ENCODE measurements around the gene TAGLN. TPM values are rescaled to one million over a fixed set of nuclear protein-coding genes. Genes with fewer than 3 reads are reported as not detected.

Gene TAGLN
- 1 to 10 TPM; 5.2 to 5.8 TPM for total RNA-seq

DNA sequence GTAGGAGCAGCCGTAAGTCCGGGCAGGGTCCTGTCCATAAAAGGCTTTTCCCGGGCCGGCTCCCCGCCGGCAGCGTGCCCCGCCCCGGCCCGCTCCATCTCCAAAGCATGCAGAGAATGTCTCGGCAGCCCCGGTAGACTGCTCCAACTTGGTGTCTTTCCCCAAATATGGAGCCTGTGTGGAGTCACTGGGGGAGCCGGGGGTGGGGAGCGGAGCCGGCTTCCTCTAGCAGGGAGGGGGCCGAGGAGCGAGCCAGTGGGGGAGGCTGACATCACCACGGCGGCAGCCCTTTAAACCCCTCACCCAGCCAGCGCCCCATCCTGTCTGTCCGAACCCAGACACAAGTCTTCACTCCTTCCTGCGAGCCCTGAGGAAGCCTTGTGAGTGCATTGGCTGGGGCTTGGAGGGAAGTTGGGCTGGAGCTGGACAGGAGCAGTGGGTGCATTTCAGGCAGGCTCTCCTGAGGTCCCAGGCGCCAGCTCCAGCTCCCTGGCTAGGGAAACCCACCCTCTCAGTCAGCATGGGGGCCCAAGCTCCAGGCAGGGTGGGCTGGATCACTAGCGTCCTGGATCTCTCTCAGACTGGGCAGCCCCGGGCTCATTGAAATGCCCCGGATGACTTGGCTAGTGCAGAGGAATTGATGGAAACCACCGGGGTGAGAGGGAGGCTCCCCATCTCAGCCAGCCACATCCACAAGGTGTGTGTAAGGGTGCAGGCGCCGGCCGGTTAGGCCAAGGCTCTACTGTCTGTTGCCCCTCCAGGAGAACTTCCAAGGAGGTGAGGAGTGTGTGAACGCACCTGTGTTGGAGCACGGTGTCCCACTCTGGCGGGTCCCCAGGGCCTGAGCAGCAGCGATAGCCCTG lies at the start of gene TAGLN:
Gene TAGLN (plus strand): TSS at position 318 of the 863 bp plus-strand sequence. CDS start 3,644 bp downstream, outside the sequence.
- no peak within 1 kb of the TSS for H3K4me3 Mint-ChIP-seq
- H3K36me3 Mint-ChIP-seq (ENCODE audit: low read depth), result peaks cover 7% of the 10 kb centered on the region
- POLR2A ChIA-PET, result no interaction called here
- H3K27ac Mint-ChIP-seq, result no peak within 1 kb of the TSS
- H3K27me3 Mint-ChIP-seq, result no peaks in the 10 kb centered on the region
- H3K4me1 Mint-ChIP-seq, result peaks cover 4% of the 10 kb centered on the region
- no peak for DNase-seq
- CTCF ChIA-PET, result interaction anchor here (1.1 kb wide), 1 partner anchor 18 kb away, joined by 5 read pairs; no protein-coding TSS in a partner anchor
- H3K9me3 Mint-ChIP-seq, result no peaks in the 10 kb centered on the region

DNA sequence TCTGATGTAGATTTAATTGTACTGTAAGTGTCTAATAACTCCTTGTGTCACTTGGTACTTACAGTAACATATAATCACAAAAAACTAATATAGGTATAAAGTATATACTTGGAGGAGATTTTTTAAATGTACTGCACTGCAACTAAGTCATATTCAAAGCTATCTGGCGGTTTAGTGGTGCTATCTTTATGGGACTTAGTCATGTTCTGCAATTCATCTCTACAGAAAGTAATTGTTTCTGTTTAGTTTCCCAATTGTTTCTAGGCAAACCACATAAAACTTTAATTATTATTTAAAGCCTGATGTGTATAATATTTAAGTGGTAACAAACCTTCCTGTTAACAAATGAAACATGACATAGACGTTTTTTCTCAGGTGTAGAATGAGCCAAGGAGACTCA lies 47.1 kb upstream of the TAGLN start:
- no peak overlapping the region for H3K27ac Mint-ChIP-seq
- DNase-seq, result no peak
- peaks cover 20% of the 10 kb centered on the region for H3K4me1 Mint-ChIP-seq
- POLR2A ChIA-PET, result no interaction called here
- peaks cover 52% of the 10 kb centered on the region for H3K36me3 Mint-ChIP-seq (ENCODE audit: low read depth)
- no peak overlapping the region for H3K4me3 Mint-ChIP-seq
- no peaks in the 10 kb centered on the region for H3K27me3 Mint-ChIP-seq
- CTCF ChIA-PET, result interaction anchor here (0.8 to 1.2 kb wide), 2 partner anchors 9 to 29 kb away, joined by 3 to 5 read pairs; no protein-coding TSS in a partner anchor
- no peaks in the 10 kb centered on the region for H3K9me3 Mint-ChIP-seq

DNA sequence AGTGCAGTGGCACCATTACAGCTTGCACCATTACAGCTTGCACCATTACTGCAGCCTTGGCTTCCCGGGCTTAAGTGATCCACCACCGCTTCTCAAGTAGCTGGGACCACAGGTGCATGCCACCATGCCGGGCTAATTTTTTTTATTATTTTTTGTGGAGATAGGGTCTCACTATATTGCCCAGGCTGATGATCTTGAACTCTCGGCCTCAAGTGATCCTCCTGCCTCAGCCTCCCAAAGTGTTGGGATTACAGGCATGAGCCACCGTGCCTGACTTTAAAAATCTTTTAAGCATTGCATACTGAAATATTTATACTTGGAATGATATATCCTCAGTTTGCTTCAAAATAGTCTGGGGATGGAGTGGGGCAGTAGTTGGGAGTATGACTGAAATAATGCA lies 44.7 kb upstream of the TAGLN start:
- Mint-ChIP-seq H3K36me3 (ENCODE audit: low read depth) (peaks cover 46% of the 10 kb centered on the region), H3K27ac (no peak overlapping the region), H3K4me1 (peaks cover 17% of the 10 kb centered on the region), H3K9me3 (no peaks in the 10 kb centered on the region), H3K4me3 (no peak overlapping the region), H3K27me3 (no peaks in the 10 kb centered on the region)
- CTCF ChIA-PET, result no interaction called here
- POLR2A ChIA-PET, result interaction anchor here (1.4 kb wide), 1 partner anchor 9 kb away, joined by 5 read pairs; no protein-coding TSS in a partner anchor
- no peak for DNase-seq

DNA sequence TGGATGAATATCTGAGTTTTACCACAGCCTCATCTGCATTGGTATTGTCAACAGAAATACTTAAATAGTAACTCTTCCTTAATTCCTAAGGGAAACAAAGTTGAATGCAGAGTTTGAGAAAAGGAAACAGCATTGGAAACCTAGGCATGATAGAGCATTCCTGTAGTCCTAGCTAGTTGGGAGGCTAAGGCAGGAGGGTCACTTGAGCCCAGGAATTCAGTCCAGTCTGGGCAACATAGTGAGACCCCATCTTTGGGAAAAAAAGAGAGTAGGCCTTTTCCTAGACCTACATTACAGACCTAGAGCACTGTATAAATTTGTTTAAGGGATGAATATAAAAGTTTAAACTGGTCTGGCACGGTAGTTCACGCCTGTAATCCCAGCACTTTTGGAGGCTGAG lies 41.7 kb upstream of the TAGLN start:
- ChIA-PET POLR2A (interaction anchor here (1.5 to 2.6 kb wide), 3 partner anchors 10 to 16 kb away, joined by 3 to 7 read pairs (median 5); partner anchors contain the start of gene PAFAH1B2), CTCF (no interaction called here)
- H3K27ac Mint-ChIP-seq, result no peak overlapping the region
- no peaks in the 10 kb centered on the region for H3K9me3 Mint-ChIP-seq
- H3K4me1 Mint-ChIP-seq, result peaks cover 8% of the 10 kb centered on the region
- H3K4me3 Mint-ChIP-seq, result no peak overlapping the region
- DNase-seq, result no peak
- peaks cover 47% of the 10 kb centered on the region for H3K36me3 Mint-ChIP-seq (ENCODE audit: low read depth)
- H3K27me3 Mint-ChIP-seq, result no peaks in the 10 kb centered on the region

DNA sequence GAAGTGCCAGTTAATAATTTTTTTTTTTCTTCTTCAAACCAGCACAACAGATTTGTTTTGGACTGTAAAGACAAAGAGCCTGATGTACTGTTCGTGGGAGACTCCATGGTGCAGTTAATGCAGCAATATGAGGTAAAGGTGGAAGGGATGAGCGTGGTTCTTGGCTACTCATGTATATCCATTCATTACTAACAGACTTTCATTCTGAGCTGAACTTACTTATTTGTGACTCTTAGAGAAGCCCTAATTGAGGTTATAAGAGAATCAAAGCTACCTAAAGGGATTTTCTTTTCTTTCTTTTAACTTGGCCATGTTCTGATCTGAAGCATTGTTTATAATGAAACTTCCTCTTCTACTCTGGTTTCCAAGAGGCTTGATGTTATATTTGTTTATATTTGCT lies 39.3 kb upstream of the TAGLN start:
- peaks cover 47% of the 10 kb centered on the region for H3K36me3 Mint-ChIP-seq (ENCODE audit: low read depth)
- POLR2A ChIA-PET, result interaction anchor here (0.9 kb wide), 1 partner anchor 19 kb away, joined by 3 read pairs; the partner anchor contains the start of gene SIDT2
- CTCF ChIA-PET, result interaction anchor here (0.5 to 2.3 kb wide), 2 partner anchors 8 to 21 kb away, joined by 4 to 7 read pairs; no protein-coding TSS in a partner anchor

DNA sequence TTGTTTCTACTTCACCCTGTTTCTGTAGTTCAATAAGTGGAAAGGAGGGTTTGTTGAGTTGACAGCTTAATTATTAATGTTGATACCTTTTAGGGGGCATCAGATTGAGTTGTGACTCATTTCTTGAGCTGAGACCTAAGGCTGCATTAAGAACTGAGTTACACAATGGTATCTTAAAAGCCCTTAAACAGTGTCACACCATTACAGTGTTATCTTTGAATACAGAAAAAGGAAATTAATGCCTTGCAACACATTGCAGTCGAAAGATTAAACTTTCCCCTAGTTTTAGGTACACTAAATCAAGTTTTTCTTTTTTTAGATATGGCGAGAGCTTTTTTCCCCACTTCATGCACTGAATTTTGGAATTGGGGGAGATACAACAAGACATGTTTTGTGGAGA lies 38.3 kb upstream of the TAGLN start:
- H3K4me1 Mint-ChIP-seq, result peaks cover 7% of the 10 kb centered on the region
- H3K4me3 Mint-ChIP-seq, result no peak overlapping the region
- no peaks in the 10 kb centered on the region for H3K9me3 Mint-ChIP-seq
- CTCF ChIA-PET, result interaction anchor here (2.3 kb wide), 1 partner anchor 20 kb away, joined by 7 read pairs; no protein-coding TSS in a partner anchor
- POLR2A ChIA-PET, result interaction anchor here (0.7 to 1.0 kb wide), 3 partner anchors 16 to 35 kb away, joined by 3 read pairs; partner anchors contain the start of genes PAFAH1B2 and SIDT2
- H3K27ac Mint-ChIP-seq, result no peak overlapping the region
- H3K36me3 Mint-ChIP-seq (ENCODE audit: low read depth), result peaks cover 50% of the 10 kb centered on the region
- H3K27me3 Mint-ChIP-seq, result no peaks in the 10 kb centered on the region
- DNase-seq, result no peak

More for the DNA sequence above, 39.3 kb upstream of the TAGLN start:
- no peak for DNase-seq
- no peaks in the 10 kb centered on the region for H3K27me3 Mint-ChIP-seq
- H3K27ac Mint-ChIP-seq, result no peak overlapping the region
- H3K9me3 Mint-ChIP-seq, result no peaks in the 10 kb centered on the region
- peaks cover 7% of the 10 kb centered on the region for H3K4me1 Mint-ChIP-seq
- no peak overlapping the region for H3K4me3 Mint-ChIP-seq

DNA sequence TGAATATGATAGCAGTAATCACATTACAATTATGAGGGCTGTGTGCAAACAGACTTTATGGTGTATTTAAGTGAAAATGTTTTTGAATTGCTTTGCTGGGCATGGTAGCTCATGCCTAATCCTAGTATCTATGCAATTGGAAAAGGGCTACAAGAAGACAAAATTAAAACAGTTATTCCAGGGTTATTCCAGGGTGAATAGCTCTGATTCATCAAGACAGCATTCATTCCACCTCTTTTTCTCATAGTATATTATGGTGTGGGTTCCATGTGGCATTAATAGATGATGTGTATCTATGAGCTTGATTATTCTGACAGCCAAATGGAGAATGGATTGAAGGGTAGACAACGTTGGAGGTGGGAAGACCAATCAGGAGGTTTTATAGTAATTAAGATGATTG lies 32.7 kb upstream of the TAGLN start:
- ChIA-PET CTCF (interaction anchor here (0.9 kb wide), 1 partner anchor 14 kb away, joined by 3 read pairs; no protein-coding TSS in a partner anchor), POLR2A (interaction anchor here (2.1 kb wide), 1 partner anchor 11 kb away, joined by 7 read pairs; the partner anchor contains the start of gene SIDT2)
- Mint-ChIP-seq H3K27ac (no peak overlapping the region), H3K9me3 (no peaks in the 10 kb centered on the region), H3K27me3 (no peaks in the 10 kb centered on the region), H3K4me1 (no peaks in the 10 kb centered on the region), H3K36me3 (ENCODE audit: low read depth) (peaks cover 69% of the 10 kb centered on the region), H3K4me3 (no peak overlapping the region)
- no peak for DNase-seq

DNA sequence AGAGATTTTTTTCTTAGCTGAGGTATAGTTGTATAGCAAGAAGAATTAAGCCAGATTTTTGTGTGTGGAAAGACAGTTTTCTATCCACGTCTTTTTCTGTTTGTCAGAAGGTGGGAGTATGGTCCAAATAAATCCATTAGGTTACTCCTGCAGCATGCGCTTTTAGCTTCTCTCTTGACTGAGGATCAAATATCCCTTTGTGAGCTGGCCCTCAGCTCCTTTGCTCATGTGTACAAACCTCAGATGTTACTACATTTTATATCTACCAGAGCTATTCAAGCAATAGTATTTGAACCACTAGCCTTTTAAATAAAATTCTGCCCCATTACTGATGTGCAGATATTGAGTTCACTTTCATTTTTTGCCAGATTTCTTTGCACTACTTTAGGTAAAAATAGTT lies 29.4 kb upstream of the TAGLN start:
- H3K4me3 Mint-ChIP-seq, result no peak overlapping the region
- H3K27ac Mint-ChIP-seq, result no peak overlapping the region
- no peaks in the 10 kb centered on the region for H3K27me3 Mint-ChIP-seq
- H3K9me3 Mint-ChIP-seq, result no peaks in the 10 kb centered on the region
- H3K36me3 Mint-ChIP-seq (ENCODE audit: low read depth), result peaks cover 54% of the 10 kb centered on the region
- DNase-seq, result no peak
- ChIA-PET POLR2A (interaction anchor here (1.0 kb wide), 1 partner anchor 10 kb away, joined by 3 read pairs; no protein-coding TSS in a partner anchor), CTCF (interaction anchor here (0.6 to 1.2 kb wide), 4 partner anchors 9 to 25 kb away, joined by 3 read pairs; partner anchors contain the start of gene SIDT2)
- peaks cover 2% of the 10 kb centered on the region for H3K4me1 Mint-ChIP-seq

DNA sequence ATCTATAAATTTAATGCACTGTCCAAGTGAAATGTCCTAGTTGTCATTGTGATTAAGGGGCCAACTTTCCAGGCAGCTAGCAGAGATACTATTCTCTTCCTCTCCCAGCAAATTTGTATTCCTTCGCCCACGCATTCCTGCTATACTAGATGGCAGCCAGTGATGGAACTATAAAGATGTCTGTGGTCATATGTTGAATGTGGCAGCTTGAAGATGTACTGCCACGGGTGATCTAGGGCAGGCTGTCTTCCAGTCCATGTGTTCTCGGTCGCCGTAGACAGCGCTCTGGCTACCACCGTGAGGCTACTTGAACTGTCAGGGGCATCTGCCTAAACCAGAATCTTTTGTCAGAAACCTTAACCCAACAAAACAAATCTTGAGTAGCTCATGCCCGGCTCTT lies 29.0 kb upstream of the TAGLN start:
- DNase-seq, result no peak
- Mint-ChIP-seq H3K36me3 (ENCODE audit: low read depth) (peaks cover 53% of the 10 kb centered on the region), H3K9me3 (no peaks in the 10 kb centered on the region), H3K4me1 (peaks cover 3% of the 10 kb centered on the region), H3K27me3 (no peaks in the 10 kb centered on the region), H3K4me3 (no peak overlapping the region), H3K27ac (no peak overlapping the region)
- CTCF ChIA-PET, result interaction anchor here (0.6 to 1.2 kb wide), 3 partner anchors 8 to 24 kb away, joined by 3 read pairs; partner anchors contain the start of gene SIDT2
- POLR2A ChIA-PET, result interaction anchor here (1.0 kb wide), 1 partner anchor 9 kb away, joined by 3 read pairs; no protein-coding TSS in a partner anchor

DNA sequence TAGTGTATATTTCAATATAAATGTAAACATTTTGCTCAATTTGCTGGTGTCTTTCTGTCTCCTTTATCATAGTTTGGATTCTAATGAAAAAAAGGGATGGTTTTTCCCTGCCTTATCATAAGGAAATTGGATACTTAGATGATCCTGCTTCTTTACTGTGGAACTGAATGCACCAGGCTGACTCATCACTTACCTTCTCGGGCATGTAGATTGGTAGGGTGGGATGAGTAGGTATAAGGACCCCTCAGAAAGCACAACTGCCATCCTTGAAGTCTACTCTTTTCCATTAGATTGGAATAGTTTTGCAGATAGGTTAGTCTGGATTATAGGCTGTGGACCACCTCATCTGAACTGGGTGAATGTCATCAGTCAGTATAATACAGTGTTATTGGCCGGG lies 28.2 kb upstream of the TAGLN start:
- Mint-ChIP-seq H3K27me3 (no peaks in the 10 kb centered on the region), H3K4me1 (peaks cover 3% of the 10 kb centered on the region), H3K27ac (no peak overlapping the region), H3K9me3 (no peaks in the 10 kb centered on the region), H3K36me3 (ENCODE audit: low read depth) (peaks cover 46% of the 10 kb centered on the region), H3K4me3 (no peak overlapping the region)
- POLR2A ChIA-PET, result interaction anchor here (1.0 to 1.6 kb wide), 2 partner anchors 8 to 25 kb away, joined by 3 read pairs; no protein-coding TSS in a partner anchor
- CTCF ChIA-PET, result interaction anchor here (1.0 to 1.4 kb wide), 3 partner anchors 8 to 335 kb away, joined by 3 to 4 read pairs (median 3); partner anchors contain the start of gene SIDT2
- no peak for DNase-seq

DNA sequence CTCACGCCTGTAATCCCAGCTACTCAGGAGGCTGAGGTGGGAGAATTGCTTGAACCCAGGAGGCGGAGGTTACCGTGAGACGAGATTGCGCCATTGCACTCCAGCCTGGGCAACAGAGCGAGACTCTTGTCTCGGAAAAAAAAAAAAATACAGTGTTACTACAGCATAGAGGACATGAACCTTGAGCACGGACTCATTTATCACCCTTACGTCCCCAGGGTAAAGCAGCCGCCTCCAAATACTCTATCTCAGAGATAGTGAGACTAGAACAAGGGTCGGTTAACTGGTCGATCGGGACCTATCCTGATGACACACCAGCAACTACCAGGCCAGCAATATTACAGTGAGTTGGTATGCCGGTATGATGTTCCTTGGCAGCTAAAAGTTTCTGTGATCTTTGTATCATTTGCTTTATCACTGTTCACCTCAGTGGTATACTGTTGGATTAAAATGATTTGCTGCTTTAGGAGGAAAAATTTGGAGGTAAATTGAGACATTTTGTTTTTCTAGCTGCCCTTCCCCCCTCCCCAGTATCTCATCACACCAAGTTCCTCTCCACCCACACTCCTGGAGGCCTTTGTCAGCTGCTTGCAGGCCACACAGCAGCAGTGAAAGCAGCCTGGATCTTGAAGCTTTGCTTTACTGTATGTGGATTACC lies 27.6 kb upstream of the TAGLN start:
- peaks cover 3% of the 10 kb centered on the region for H3K4me1 Mint-ChIP-seq
- DNase-seq, result no peak
- no peak overlapping the region for H3K27ac Mint-ChIP-seq
- POLR2A ChIA-PET, result interaction anchor here (0.6 to 2.5 kb wide), 7 partner anchors 10 to 322 kb away, joined by 3 to 13 read pairs (median 3); partner anchors contain the start of gene PAFAH1B2
- H3K27me3 Mint-ChIP-seq, result no peaks in the 10 kb centered on the region
- CTCF ChIA-PET, result interaction anchor here (1.4 to 2.4 kb wide), 2 partner anchors 9 to 336 kb away, joined by 4 to 11 read pairs; no protein-coding TSS in a partner anchor
- H3K9me3 Mint-ChIP-seq, result no peaks in the 10 kb centered on the region
- peaks cover 41% of the 10 kb centered on the region for H3K36me3 Mint-ChIP-seq (ENCODE audit: low read depth)
- no peak overlapping the region for H3K4me3 Mint-ChIP-seq

DNA sequence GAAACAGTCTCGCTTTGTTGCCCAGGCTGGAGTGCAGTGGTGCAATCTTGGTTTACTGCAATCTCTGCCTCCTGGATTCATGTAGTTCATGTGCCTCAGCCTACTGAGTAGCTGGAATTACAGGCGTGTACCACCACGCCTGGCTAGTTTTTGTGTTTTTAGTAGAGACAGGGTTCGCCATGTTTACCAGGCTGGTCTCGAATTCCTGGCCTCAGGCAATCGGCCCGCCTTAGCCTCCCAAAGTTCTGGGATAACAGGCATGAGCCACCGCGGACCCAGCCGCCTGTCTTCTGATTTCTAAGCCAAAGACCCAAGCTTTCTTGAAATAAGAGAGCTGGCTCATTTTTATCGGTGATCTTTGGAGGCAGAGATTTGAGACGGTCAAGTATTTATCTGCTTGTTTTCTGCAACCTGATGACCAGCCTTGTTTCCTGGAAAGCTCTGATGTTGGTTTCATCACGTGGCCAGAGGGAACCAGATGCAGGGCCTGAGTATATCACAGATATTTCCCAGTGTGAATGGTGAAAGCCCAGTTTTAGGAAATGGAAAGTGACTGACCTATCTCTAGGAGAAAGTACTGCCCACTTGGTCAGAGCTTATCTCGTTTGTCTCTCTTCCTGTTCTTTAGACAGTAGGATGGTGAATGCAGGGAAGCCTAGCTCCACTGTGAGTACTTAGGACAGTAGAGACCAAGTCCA lies 26.3 kb upstream of the TAGLN start:
- no peak overlapping the region for H3K4me3 Mint-ChIP-seq
- ChIA-PET CTCF (interaction anchor here (1.3 to 2.4 kb wide), 4 partner anchors 8 to 337 kb away, joined by 3 to 11 read pairs (median 4); no protein-coding TSS in a partner anchor), POLR2A (interaction anchor here (1.2 to 2.5 kb wide), 7 partner anchors 8 to 323 kb away, joined by 3 to 13 read pairs (median 4); partner anchors contain the start of gene PAFAH1B2)
- H3K36me3 Mint-ChIP-seq (ENCODE audit: low read depth), result peaks cover 30% of the 10 kb centered on the region
- peaks cover 6% of the 10 kb centered on the region for H3K4me1 Mint-ChIP-seq
- no peak for DNase-seq
- H3K27me3 Mint-ChIP-seq, result no peaks in the 10 kb centered on the region
- no peaks in the 10 kb centered on the region for H3K9me3 Mint-ChIP-seq
- no peak overlapping the region for H3K27ac Mint-ChIP-seq

Data from activated CD4-positive, alpha-beta memory T cell treated with anti-CD3 and anti-CD28 coated beads, Interleukin-2, amount 10 ng/mL, durations not matched to agents 7 days and 5 days (primary cell).